Adipose tissue (tissue), 3 donors: Measurements from ENCODE around the gene CNOT6. TPM values are rescaled to one million over a fixed set of nuclear protein-coding genes. Genes with fewer than 3 reads are reported as not detected.

Experiments
- H3K27ac ChIP-seq: one replicate; pipeline ENCODE4 v1.5.1; 2013; ENCODE audit warnings: low read depth, low read length
- whole genome bisulfite sequencing, 3 donors: extraction: QIAGEN DNeasy Blood & Tissue Kit; methylation state at CpG; one replicate each; pipeline ENCODE4 v1.1.7; 2013; 5-methylcytosine and 5-hydroxymethylcytosine counted together
- polyA plus RNA-seq, 3 donors: library from polyadenylated mRNA; stranded (reverse); fragments of 200-250 nt; gene quantifications; one replicate each; pipeline ENCODE4 v1.2.3, GENCODE V29; 2013
- donor health status: healthy with polysubstance abuse.
- donor health status: Bipolar disorder and iron deficiency.
- donor health status: healthy.

CNOT6 gene
- polyA plus RNA-seq, 3 donors = 3.2 to 9.0 (median 4.9) TPM

GRCh38 chr5:180605554-180606214, 111.5 kb downstream of the CNOT6 start:
- 54 to 60% (median 55%) methylated on average over 11 of the region's 11 CpGs for WGBS, 3 donors
- H3K27ac ChIP-seq = no peak overlapping the region

GRCh38 chr5:180606215-180606785, 112.1 kb downstream of the CNOT6 start:
- WGBS, 3 donors = 67 to 88% (median 86%) methylated on average over 21 of the region's 21 CpGs
- no peak overlapping the region for H3K27ac ChIP-seq

- H3K27ac ChIP-seq = no peak overlapping the region
- 58 to 67% (median 63%) methylated on average over 18 of the region's 18 CpGs for WGBS, 3 donors
Observed at GRCh38 chr5:180607861-180608571, 113.8 kb downstream of the CNOT6 start.

- 89 to 91% (median 90%) methylated on average over 26 of the region's 26 CpGs for WGBS, 3 donors
- no peak overlapping the region for H3K27ac ChIP-seq
Observed at GRCh38 chr5:180608572-180609310, 114.6 kb downstream of the CNOT6 start.

GRCh38 chr5:180609386-180609785, 115.2 kb downstream of the CNOT6 start:
- WGBS, 3 donors = 82 to 88% (median 86%) methylated on average over 15 of the region's 15 CpGs
- H3K27ac ChIP-seq = no peak overlapping the region

GRCh38 chr5:180609817-180610550, 115.8 kb downstream of the CNOT6 start:
- WGBS, 3 donors = 76 to 84% (median 76%) methylated on average over 22 to 23 of the region's 23 CpGs
- no peak overlapping the region for H3K27ac ChIP-seq

- no peak overlapping the region for H3K27ac ChIP-seq
- 74 to 90% (median 83%) methylated on average over 23 to 30 of the region's 30 CpGs for WGBS, 3 donors
Observed at GRCh38 chr5:180611140-180611850, 117.1 kb downstream of the CNOT6 start.

- no peak overlapping the region for H3K27ac ChIP-seq
- WGBS, 3 donors = 80 to 89% (median 86%) methylated on average over 15 of the region's 15 CpGs
Observed at GRCh38 chr5:180612683-180613082, 118.5 kb downstream of the CNOT6 start.

GRCh38 chr5:180613188-180613813, 119.1 kb downstream of the CNOT6 start:
- WGBS, 3 donors = 61 to 82% (median 81%) methylated on average over 19 of the region's 19 CpGs
- no peak overlapping the region for H3K27ac ChIP-seq

- H3K27ac ChIP-seq = no peak overlapping the region
- WGBS, 3 donors = 65 to 89% (median 89%) methylated on average over 11 of the region's 11 CpGs
Observed at GRCh38 chr5:180613814-180614188, 119.6 kb downstream of the CNOT6 start.

GRCh38 chr5:180618487-180618828, 124.3 kb downstream of the CNOT6 start:
- no peak overlapping the region for H3K27ac ChIP-seq
- 10 to 45% (median 41%) methylated on average over 15 of the region's 15 CpGs for WGBS, 3 donors

GRCh38 chr5:180618829-180619562, 124.8 kb downstream of the CNOT6 start:
- WGBS, 3 donors = 6 to 45% (median 35%) methylated on average over 62 to 90 of the region's 90 CpGs
- no peak overlapping the region for H3K27ac ChIP-seq

GRCh38 chr5:180619563-180619915, 125.4 kb downstream of the CNOT6 start:
- WGBS, 3 donors = 63 to 86% (median 78%) methylated on average over 22 of the region's 22 CpGs
- H3K27ac ChIP-seq = no peak overlapping the region

- WGBS, 3 donors = 72 to 95% (median 92%) methylated on average over 14 of the region's 14 CpGs
- no peak overlapping the region for H3K27ac ChIP-seq
Observed at GRCh38 chr5:180620014-180620413, 125.8 kb downstream of the CNOT6 start.

GRCh38 chr5:180621311-180621710, 127.1 kb downstream of the CNOT6 start:
- no peak overlapping the region for H3K27ac ChIP-seq
- 79 to 90% (median 85%) methylated on average over 30 to 32 of the region's 32 CpGs for WGBS, 3 donors

- 82 to 86% (median 83%) methylated on average over 6 of the region's 6 CpGs for WGBS, 3 donors
Observed at GRCh38 chr5:180622910-180623309, 128.7 kb downstream of the CNOT6 start.

GRCh38 chr5:180623411-180623834, 129.2 kb downstream of the CNOT6 start:
- 67 to 85% (median 68%) methylated on average over 10 of the region's 10 CpGs for WGBS, 3 donors
- no peak overlapping the region for H3K27ac ChIP-seq

More at GRCh38 chr5:180622910-180623309, 128.7 kb downstream of the CNOT6 start:
- no peak overlapping the region for H3K27ac ChIP-seq
